IPS DF 4.7 (cell line): Measurements from ENCODE around the gene SLCO3A1.
A peak's percentile ranks its signal among the peaks of the same experiment; 100 is the strongest.

ENCODE experiments used
- DNase-seq: peaks from one replicate; pipeline ENCODE4 v3.0.0-alpha.2; 2013; ENCODE audit warnings: low spot score; ENCODE audit errors: extremely low read depth

SLCO3A1 gene

GRCh38 chr15:92118936-92119325 is 265.4 kb downstream of the SLCO3A1 start:
- DNase-seq, result no peak

- no peak for DNase-seq
Observed at GRCh38 chr15:92120094-92120795, 266.7 kb downstream of the SLCO3A1 start.

- DNase-seq, result no peak
Observed at GRCh38 chr15:92121047-92121446, 267.5 kb downstream of the SLCO3A1 start.

GRCh38 chr15:92122259-92122658 is 268.8 kb downstream of the SLCO3A1 start:
- no peak for DNase-seq

- DNase-seq, result peak; percentile 56
Observed at GRCh38 chr15:92123962-92124656, 270.6 kb downstream of the SLCO3A1 start.

- no peak for DNase-seq
Observed at GRCh38 chr15:92124657-92125010, 271.1 kb downstream of the SLCO3A1 start.

GRCh38 chr15:92128788-92129187 is 275.3 kb downstream of the SLCO3A1 start:
- no peak for DNase-seq

GRCh38 chr15:92130244-92130643 is 276.7 kb downstream of the SLCO3A1 start:
- no peak for DNase-seq

- no peak for DNase-seq
Observed at GRCh38 chr15:92130906-92131305, 277.4 kb downstream of the SLCO3A1 start.

- DNase-seq, result no peak
Observed at GRCh38 chr15:92132982-92133755, 279.7 kb downstream of the SLCO3A1 start.

- no peak for DNase-seq
Observed at GRCh38 chr15:92140796-92141195, 287.3 kb downstream of the SLCO3A1 start.

- DNase-seq, result no peak
Observed at GRCh38 chr15:92141607-92142006, 288.1 kb downstream of the SLCO3A1 start.

GRCh38 chr15:92142242-92143232 is 289.0 kb downstream of the SLCO3A1 start:
- no peak for DNase-seq

- DNase-seq, result no peak
Observed at GRCh38 chr15:92143765-92144164, 290.3 kb downstream of the SLCO3A1 start.

GRCh38 chr15:92146511-92147150 is 293.1 kb downstream of the SLCO3A1 start:
- DNase-seq, result no peak

GRCh38 chr15:92149029-92149428 is 295.5 kb downstream of the SLCO3A1 start:
- DNase-seq, result no peak

- no peak for DNase-seq
Observed at GRCh38 chr15:92149465-92149864, 296.0 kb downstream of the SLCO3A1 start.

- DNase-seq, result no peak
Observed at GRCh38 chr15:92151168-92151567, 297.7 kb downstream of the SLCO3A1 start.

- no peak for DNase-seq
Observed at GRCh38 chr15:92151741-92152140, 298.2 kb downstream of the SLCO3A1 start.

- no peak for DNase-seq
Observed at GRCh38 chr15:92152983-92153382, 299.5 kb downstream of the SLCO3A1 start.

GRCh38 chr15:92153620-92154019 is 300.1 kb downstream of the SLCO3A1 start:
- no peak for DNase-seq
